HepG2 (cell line): ENCODE measurements around the gene LRRC3. TPM values are rescaled to one million over a fixed set of nuclear protein-coding genes. Genes with fewer than 3 reads are reported as not detected.

Experiments
- ATAC-seq: fragments of 200-7000 bp; cut with Tn5 transposase; 3 replicates; pipeline ENCODE4 v1.9.1; 2020; ENCODE audit warnings: mild to moderate bottlenecking, moderate library complexity
- BruUV-seq: library from RNA; stranded (reverse); fragments of 400-500 nt; replicated peaks from 2 replicates; lab custom pipeline; 2021; lab: Mats Ljungman, UMichigan
- CTCF ChIA-PET: fragments of 300-600 bp; formaldehyde crosslinking; extraction: SDS; loops from one replicate; lab custom pipeline; 2021; ENCODE audit warnings: low total read pairs, inconsistent platforms, low intra/inter-chr PET ratio; lab: Yijun Ruan, JAX
- POLR2A ChIA-PET: fragments of 350-600 bp; sonication (Branson Sonifier 250); formaldehyde crosslinking; loops from one replicate; lab custom pipeline; 2020; ENCODE audit warnings: antibody characterized with exemption, inconsistent platforms; lab: Yijun Ruan, JAX
- DNase-seq: peaks from one replicate; pipeline ENCODE4 v3.0.0-alpha.2; 2015; ENCODE audit warnings: low spot score
- FAIRE-seq: peaks from 3 replicates; lab custom pipeline; 2011; peaks lifted over from hg19 to GRCh38; lab: Jason Lieb, UNC
- H2AFZ ChIP-seq: one replicate; pipeline ENCODE4 v1.6.1; 2011; ENCODE audit warnings: low read length, inconsistent platforms
- H3K27ac ChIP-seq: fragments of 300-600 bp; 3 replicates; pipeline ENCODE4 v1.8.0; 2011; ENCODE audit warnings: mixed run types, mild to moderate bottlenecking, mixed read lengths, low read length, inconsistent platforms; ENCODE audit not compliant: insufficient read depth; ENCODE audit errors: extremely low read length
- H3K27me3 ChIP-seq, 2 experiments: fragments of 200-600 bp in 1 of 2; 2 replicates in 1 of 2; 3 replicates in 1 of 2; pipeline versions ENCODE4 v1.6.0 to v1.8.0; 2011; ENCODE audit warnings: low read length in 2 of 2, mild to moderate bottlenecking in 2 of 2, moderate library complexity in 2 of 2, inconsistent platforms in 1 of 2; ENCODE audit not compliant: insufficient read depth in 2 of 2, control insufficient read depth in 1 of 2
- H3K36me3 ChIP-seq, 2 experiments: fragments of 200-600 bp in 1 of 2; replicated peaks in 1 of 2; 2 replicates in 1 of 2; 3 replicates in 1 of 2; pipeline versions ENCODE4 v1.5.1 to v1.8.0; 2011; ENCODE audit warnings: low read length in 2 of 2, inconsistent platforms in 1 of 2; ENCODE audit not compliant: insufficient read depth in 2 of 2, control insufficient read depth in 1 of 2
- H3K4me1 ChIP-seq: 2 replicates; pipeline ENCODE4 v1.5.1; 2012; ENCODE audit warnings: low read length, inconsistent platforms; ENCODE audit not compliant: insufficient read depth
- H3K4me2 ChIP-seq: 2 replicates; pipeline ENCODE4 v1.6.0; 2011; ENCODE audit warnings: low read depth, low read length, inconsistent platforms
- H3K4me3 ChIP-seq, 3 experiments: fragments of 200-600 bp in 1 of 3; sonication (generic), shearing (Covaris generic) in 1 of 3; replicated peaks in 1 of 3; 2 replicates each; pipeline ENCODE4 v1.5.1; 2011 to 2016; ENCODE audit warnings: low read length in 3 of 3, inconsistent platforms in 2 of 3, low read depth in 2 of 3, mild to moderate bottlenecking in 2 of 3, control low read depth in 1 of 3, mixed read lengths in 1 of 3; ENCODE audit not compliant: insufficient read depth in 1 of 3
- H3K79me2 ChIP-seq: one replicate; pipeline ENCODE4 v1.6.1; 2011; ENCODE audit warnings: low read length, inconsistent platforms; ENCODE audit not compliant: insufficient read depth
- H3K9ac ChIP-seq: 2 replicates; pipeline ENCODE4 v1.6.0; 2011; ENCODE audit warnings: mild to moderate bottlenecking, low read depth, low read length, inconsistent platforms; ENCODE audit not compliant: insufficient read depth
- H3K9me3 ChIP-seq: 2 replicates; pipeline ENCODE4 v1.5.1; 2012; ENCODE audit warnings: mild to moderate bottlenecking, low read length
- H4K20me1 ChIP-seq: 2 replicates; pipeline ENCODE4 v1.6.0; 2011; ENCODE audit warnings: inconsistent platforms, mild to moderate bottlenecking, low read length, moderate library complexity; ENCODE audit not compliant: insufficient read depth
- CSRNP1 ChIP-seq: sonication (generic); formaldehyde crosslinking; IDR thresholded peaks from 2 replicates; pipeline ENCODE4 v1.8.1; 2023; ENCODE audit warnings: mild to moderate bottlenecking, missing genetic modification reagents
- GPBP1L1 ChIP-seq: sonication (generic); formaldehyde crosslinking; IDR thresholded peaks from 2 replicates; pipeline ENCODE4 v1.5.0; 2020; ENCODE audit warnings: mild to moderate bottlenecking, missing genetic modification reagents
- TOE1 ChIP-seq: sonication (generic); formaldehyde crosslinking; IDR thresholded peaks from 2 replicates; pipeline ENCODE4 v1.4.0; 2020; ENCODE audit warnings: mild to moderate bottlenecking, missing genetic modification reagents
- ZBTB37 ChIP-seq: sonication (generic); formaldehyde crosslinking; IDR thresholded peaks from 2 replicates; pipeline ENCODE4 v1.4.0; 2020; ENCODE audit warnings: mild to moderate bottlenecking, missing genetic modification reagents
- ZNF225 ChIP-seq: sonication (generic); formaldehyde crosslinking; IDR thresholded peaks from 2 replicates; pipeline ENCODE4 v1.4.0; 2020; ENCODE audit warnings: mild to moderate bottlenecking, missing genetic modification reagents
- ZNF563 ChIP-seq: sonication (generic); formaldehyde crosslinking; IDR thresholded peaks from 2 replicates; pipeline ENCODE4 v1.8.0; 2022; ENCODE audit warnings: mild to moderate bottlenecking, moderate library complexity, missing genetic modification reagents
- ZNF737 ChIP-seq: sonication (generic); formaldehyde crosslinking; IDR thresholded peaks from 2 replicates; pipeline ENCODE4 v1.5.0; 2020; ENCODE audit warnings: missing genetic modification reagents, mild to moderate bottlenecking, borderline replicate concordance
- ZNF746 ChIP-seq: sonication (generic); formaldehyde crosslinking; IDR thresholded peaks from 2 replicates; pipeline ENCODE4 v1.8.0; 2022; ENCODE audit warnings: mild to moderate bottlenecking, missing genetic modification reagents
- ZNF816 ChIP-seq: sonication (generic); formaldehyde crosslinking; IDR thresholded peaks from 2 replicates; pipeline ENCODE4 v1.8.0; 2022; ENCODE audit warnings: missing genetic modification reagents, mild to moderate bottlenecking, borderline replicate concordance
- ZNF891 ChIP-seq: sonication (generic); formaldehyde crosslinking; IDR thresholded peaks from 2 replicates; pipeline ENCODE4 v1.5.0; 2020; ENCODE audit warnings: mild to moderate bottlenecking, missing genetic modification reagents
- WGBS: methylation state at CpG from one replicate; pipeline ENCODE4 v1.1.6; 2017; ENCODE audit warnings: low lambda C conversion rate; 5-methylcytosine and 5-hydroxymethylcytosine counted together
- in situ Hi-C: cut with HindIII; loops from 2 replicates; pipeline ENCODE4 v1.10.0; 2017; ENCODE audit warnings: low pct_unique_long_range_greater_than_20kb; ENCODE audit not compliant: extremely low pct_ligation_motif_present
- intact Hi-C: fragments of 100-400 bp; cut with micrococcal nuclease; formaldehyde crosslinking; loops from one replicate; pipeline ENCODE4 v1.10.0; 2022; ENCODE audit not compliant: unreplicated experiment
- polyA plus RNA-seq, 8 experiments: library from polyadenylated mRNA; depleted of rRNA in 3 of 8; stranded (reverse) in 7 of 8; unstranded in 1 of 8; fragments of >200 nt; fragmentation: Illumina TruSeq in 4 of 8; extraction: Trizol in 4 of 8; gene quantifications; 2 replicates each; pipeline versions ENCODE4 v1.2.1 to v1.2.3, GENCODE V29; 2011 to 2016; ENCODE audit warnings: low read depth in 4 of 8, missing spikeins in 1 of 8, mixed read lengths in 1 of 8; ENCODE audit not compliant: insufficient read depth in 1 of 8
- total RNA-seq, 5 experiments: library from RNA; depleted of rRNA; stranded (reverse); fragments of >200 nt; fragmentation: Illumina TruSeq; extraction: Trizol; gene quantifications; 2 replicates each; pipeline ENCODE4 v1.2.3, GENCODE V29; 2016; ENCODE audit warnings: low read depth in 1 of 5

Gene LRRC3
- total and polyA plus RNA-seq, 2 of the 13 experiments (the other 11 are each of a cell fraction or from before 2014, with no cell fraction given) = 4.8 to 16.5 TPM

GRCh38 chr21:44480200-44481053 is 25.1 kb downstream of the LRRC3 start (continued):
- TF ChIP-seq ZBTB37 (CRISPR knock-in tag) (no peak), ZNF816 (CRISPR knock-in tag) (no peak), ZNF737 (CRISPR knock-in tag) (no peak), ZNF563 (0 out of 2 replicates have a peak, but pooled peaks have one; percentile 25), ZNF746 (CRISPR knock-in tag) (0 out of 2 replicates have a peak, but pooled peaks have one; percentile 29), ZNF225 (CRISPR knock-in tag) (0 out of 2 replicates have a peak, but pooled peaks have one; percentile 27)

GRCh38 chr21:44482581-44483287 is 27.4 kb downstream of the LRRC3 start:
- ATAC-seq (peak; percentile 90), FAIRE-seq (peak; percentile 98), DNase-seq (peak; percentile 99)
- no peaks in the 10 kb centered on the region for H3K9me3 ChIP-seq
- ChIA-PET POLR2A (interaction anchor here (0.7 to 6.0 kb wide), 19 partner anchors 11 to 431 kb away, joined by 3 to 115 read pairs (median 5); partner anchors contain the start of genes CFAP410 and LRRC3), CTCF (no interaction called here)
- intact Hi-C loops = loop anchor here (10.0 kb wide), 1 partner anchor 178 kb away; the partner anchor contains the start of gene PFKL
- WGBS = 3% methylated on average over 11 of the region's 14 CpGs
- peak overlapping the region; percentile 97 for H3K4me2 ChIP-seq
- no peaks in the 10 kb centered on the region for H3K36me3 ChIP-seq
- in situ Hi-C loops = loop anchor here (5.0 kb wide), 2 partner anchors 40 to 105 kb away; no protein-coding TSS in a partner anchor
- no peaks in the 10 kb centered on the region; a peak in 1 of 5 replicates for H3K27me3 ChIP-seq
- H3K4me1 ChIP-seq = peaks cover 73% of the 10 kb centered on the region
- peaks cover 34% of the 10 kb centered on the region for H3K79me2 ChIP-seq
- no peaks in the 10 kb centered on the region for H4K20me1 ChIP-seq
- no TSS peak for BruUV-seq
- H3K27ac ChIP-seq = peak overlapping the region; percentile 90
- H2AFZ ChIP-seq = no peak overlapping the region
- H3K9ac ChIP-seq = peak overlapping the region; percentile 95
- peak overlapping the region; percentile 64 to 81 (median 69) for H3K4me3 ChIP-seq
- TF ChIP-seq TOE1 (CRISPR knock-in tag) (no peak), GPBP1L1 (CRISPR knock-in tag) (no peak), CSRNP1 (no peak), ZNF891 (no peak; the same call in 1 of the 2 replicates)
